ENCODE results near the gene FANCD2. TPM values are rescaled to one million over a fixed set of nuclear protein-coding genes. Genes with fewer than 3 reads are reported as not detected.

Gene FANCD2
- total RNA-seq, 6 experiments from 2014 or later, result 9.7 to 21.7 (median 17.5) TPM

DNA sequence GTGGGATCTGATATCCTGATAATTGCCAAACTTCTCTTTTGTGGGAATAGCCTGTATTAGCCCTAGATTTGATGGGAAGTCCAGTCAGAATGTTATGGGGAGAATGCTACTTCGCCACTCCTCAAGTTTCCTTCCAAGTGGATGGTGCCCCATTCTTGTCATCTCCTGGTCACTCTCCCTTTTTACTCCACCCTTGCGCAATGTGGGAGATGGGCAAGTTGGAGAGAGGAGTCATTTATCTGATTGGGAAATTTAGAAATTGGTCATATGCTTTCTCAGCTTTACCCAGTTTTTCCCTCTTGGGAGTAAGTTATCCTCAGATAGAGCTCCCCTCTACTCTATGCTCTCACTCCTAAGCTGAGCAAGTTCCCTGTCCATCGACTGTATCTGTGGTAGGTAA is 67.4 kb downstream of the FANCD2 start:
- no peak overlapping the region for H3K27ac Mint-ChIP-seq
- no peaks in the 10 kb centered on the region for H3K4me1 Mint-ChIP-seq (ENCODE audit: low read depth)
- no peaks in the 10 kb centered on the region for H3K9me3 Mint-ChIP-seq
- no peak overlapping the region for H3K4me3 Mint-ChIP-seq
- H3K27me3 Mint-ChIP-seq (ENCODE audit: insufficient read depth), result no peaks in the 10 kb centered on the region
- peaks cover 5% of the 10 kb centered on the region; the same call in 1 of the 2 replicates for H3K36me3 Mint-ChIP-seq (ENCODE audit: low read depth)
- no peak for DNase-seq
- TF ChIP-seq, protein P1, sequence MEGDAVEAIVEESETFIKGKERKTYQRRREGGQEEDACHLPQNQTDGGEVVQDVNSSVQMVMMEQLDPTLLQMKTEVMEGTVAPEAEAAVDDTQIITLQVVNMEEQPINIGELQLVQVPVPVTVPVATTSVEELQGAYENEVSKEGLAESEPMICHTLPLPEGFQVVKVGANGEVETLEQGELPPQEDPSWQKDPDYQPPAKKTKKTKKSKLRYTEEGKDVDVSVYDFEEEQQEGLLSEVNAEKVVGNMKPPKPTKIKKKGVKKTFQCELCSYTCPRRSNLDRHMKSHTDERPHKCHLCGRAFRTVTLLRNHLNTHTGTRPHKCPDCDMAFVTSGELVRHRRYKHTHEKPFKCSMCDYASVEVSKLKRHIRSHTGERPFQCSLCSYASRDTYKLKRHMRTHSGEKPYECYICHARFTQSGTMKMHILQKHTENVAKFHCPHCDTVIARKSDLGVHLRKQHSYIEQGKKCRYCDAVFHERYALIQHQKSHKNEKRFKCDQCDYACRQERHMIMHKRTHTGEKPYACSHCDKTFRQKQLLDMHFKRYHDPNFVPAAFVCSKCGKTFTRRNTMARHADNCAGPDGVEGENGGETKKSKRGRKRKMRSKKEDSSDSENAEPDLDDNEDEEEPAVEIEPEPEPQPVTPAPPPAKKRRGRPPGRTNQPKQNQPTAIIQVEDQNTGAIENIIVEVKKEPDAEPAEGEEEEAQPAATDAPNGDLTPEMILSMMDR (IDR thresholded peaks at IDR 0.05), result no peak

- H3K36me3 Mint-ChIP-seq (ENCODE audit: low read depth), result peaks cover 8% of the 10 kb centered on the region; the same call in 1 of the 2 replicates
Observed at GRCh38 chr3:10099041-10099440, 72.8 kb downstream of the FANCD2 start.

GRCh38 chr3:10106919-10107318 is 80.7 kb downstream of the FANCD2 start:
- Mint-ChIP-seq H3K27ac (no peak overlapping the region), H3K9me3 (no peaks in the 10 kb centered on the region), H3K4me3 (no peak overlapping the region), H3K27me3 (ENCODE audit: insufficient read depth) (peaks cover 2% of the 10 kb centered on the region), H3K36me3 (ENCODE audit: low read depth) (no peaks in the 10 kb centered on the region), H3K4me1 (ENCODE audit: low read depth) (peaks cover 2% of the 10 kb centered on the region)
- TF ChIP-seq, protein P1 (IDR thresholded peaks at IDR 0.05), result no peak
- no peak for DNase-seq

More at GRCh38 chr3:10099041-10099440, 72.8 kb downstream of the FANCD2 start:
- DNase-seq, result no peak
- Mint-ChIP-seq H3K27ac (no peak overlapping the region), H3K27me3 (ENCODE audit: insufficient read depth) (no peaks in the 10 kb centered on the region), H3K9me3 (no peaks in the 10 kb centered on the region), H3K4me3 (no peak overlapping the region), H3K4me1 (ENCODE audit: low read depth) (peaks cover 16% of the 10 kb centered on the region)
- TF ChIP-seq, protein P1 (IDR thresholded peaks at IDR 0.05), result no peak

GRCh38 chr3:10108091-10108490 is 81.9 kb downstream of the FANCD2 start, which contains the start of gene FANCD2OS:
Gene FANCD2OS, minus strand, starts transcription at chr3:10108255. Its CDS starts 3,481 bp downstream, at chr3:10104774.
- H3K27me3 Mint-ChIP-seq (ENCODE audit: insufficient read depth), result peaks cover 2% of the 10 kb centered on the region
- H3K4me3 Mint-ChIP-seq, result no peak within 1 kb of the TSS

DNA sequence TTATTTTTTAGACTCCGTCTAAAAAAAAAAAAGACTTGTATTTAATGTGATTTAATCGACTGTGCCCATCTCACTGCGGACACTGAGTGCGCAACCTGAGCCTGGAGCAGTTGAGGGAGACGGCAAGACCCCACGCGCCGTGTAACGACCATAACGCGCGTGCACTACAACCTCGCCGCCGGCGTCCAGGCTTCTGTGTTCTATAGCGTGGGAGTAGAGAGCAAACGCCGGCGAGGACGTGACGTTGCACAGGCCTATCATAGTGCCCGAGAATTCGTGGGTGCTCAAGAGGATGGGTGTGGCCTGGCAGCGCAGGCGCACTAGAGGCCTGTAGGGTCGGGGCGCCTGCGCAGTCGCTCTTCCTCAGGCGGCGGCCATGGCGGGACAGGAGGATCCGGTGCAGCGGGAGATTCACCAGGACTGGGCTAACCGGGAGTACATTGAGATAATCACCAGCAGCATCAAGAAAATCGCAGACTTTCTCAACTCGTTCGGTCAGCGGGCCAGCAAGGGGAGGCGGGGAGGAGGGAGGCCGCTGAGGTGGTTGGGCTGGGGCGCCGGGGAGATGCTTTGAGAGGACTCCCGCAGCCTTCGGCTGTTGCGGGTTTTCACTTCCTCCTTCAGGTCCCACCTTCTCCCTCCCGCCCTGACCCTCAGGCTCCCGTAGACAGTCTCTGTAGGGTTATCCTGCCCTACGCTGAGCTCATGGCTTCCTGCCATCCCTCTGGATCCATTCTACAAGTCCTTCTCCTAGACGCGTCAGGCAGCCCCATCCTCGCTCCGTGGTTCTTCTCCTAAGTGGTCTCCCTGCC is 89.3 kb downstream of the FANCD2 start, which contains the start of gene BRK1:
Gene BRK1, plus strand, starts transcription at position 350 of the 812 bp plus-strand sequence. Its CDS starts 27 bp downstream, at position 377.
- Mint-ChIP-seq H3K9me3 (no peaks in the 10 kb centered on the region), H3K27me3 (ENCODE audit: insufficient read depth) (peaks cover 2% of the 10 kb centered on the region; the same call in 1 of the 2 replicates), H3K4me3 (peak within 1 kb of the TSS; percentile 98), H3K27ac (peak within 1 kb of the TSS; percentile 91), H3K36me3 (ENCODE audit: low read depth) (peaks cover 5% of the 10 kb centered on the region; the same call in 1 of the 2 replicates), H3K4me1 (ENCODE audit: low read depth) (peaks cover 22% of the 10 kb centered on the region)
- TF ChIP-seq, protein P1 (IDR thresholded peaks at IDR 0.05), result no peak
- DNase-seq, result peak; percentile 93

More at GRCh38 chr3:10108091-10108490, 81.9 kb downstream of the FANCD2 start, which contains the start of gene FANCD2OS:
- Mint-ChIP-seq H3K4me1 (ENCODE audit: low read depth) (no peaks in the 10 kb centered on the region), H3K9me3 (no peaks in the 10 kb centered on the region), H3K36me3 (ENCODE audit: low read depth) (no peaks in the 10 kb centered on the region), H3K27ac (no peak within 1 kb of the TSS)
- TF ChIP-seq, protein P1 (IDR thresholded peaks at IDR 0.05), result no peak
- no peak for DNase-seq
